ENCODE measurements around the gene MYO3B. TPM values are rescaled to one million over a fixed set of nuclear protein-coding genes. Genes with fewer than 3 reads are reported as not detected.

Gene MYO3B
- total RNA-seq, 1 donor from 2014 or later = 9.1 TPM

- peaks cover 4% of the 10 kb centered on the region for H3K4me1 Mint-ChIP-seq
- no peak overlapping the region for H3K27ac Mint-ChIP-seq
Measured at GRCh38 chr2:170350929-170351826, 173.2 kb downstream of the MYO3B start.

DNA sequence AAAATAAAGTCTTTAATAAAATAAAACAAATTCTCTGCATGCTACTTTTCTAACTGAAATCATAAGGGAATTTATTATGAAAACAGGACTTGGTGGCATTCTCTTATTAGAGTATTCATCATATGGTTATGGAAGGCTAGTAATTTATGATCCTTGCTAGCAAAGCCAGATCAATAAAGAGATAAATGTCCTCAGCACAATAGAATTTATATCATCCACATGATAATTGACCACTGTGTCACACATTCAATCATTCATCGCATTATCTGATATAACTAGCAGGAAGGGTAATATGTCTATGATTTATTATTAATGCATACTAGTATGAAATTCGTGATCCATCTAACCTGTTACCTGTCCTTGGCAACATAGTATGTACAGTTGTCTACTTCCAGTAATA is 175.8 kb downstream of the MYO3B start:
- DNase-seq (ENCODE audit: low spot score in 2 of 2, unreplicated experiment in 2 of 2) = no peak
- Mint-ChIP-seq H3K27ac (no peak overlapping the region), H3K9me3 (no peaks in the 10 kb centered on the region), H3K4me3 (no peak overlapping the region), H3K27me3 (ENCODE audit: low read depth) (peaks cover 19% of the 10 kb centered on the region), H3K4me1 (peaks cover 4% of the 10 kb centered on the region), H3K36me3 (no peaks in the 10 kb centered on the region)
- TF ChIP-seq CTCF (IDR thresholded peaks at IDR 0.05; ENCODE audit: unreplicated experiment) = no peak

More at GRCh38 chr2:170350929-170351826, 173.2 kb downstream of the MYO3B start:
- no peak for DNase-seq (ENCODE audit: low spot score in 2 of 2, unreplicated experiment in 2 of 2)
- Mint-ChIP-seq H3K9me3 (no peaks in the 10 kb centered on the region), H3K4me3 (no peak overlapping the region), H3K27me3 (ENCODE audit: low read depth) (peaks cover 19% of the 10 kb centered on the region), H3K36me3 (no peaks in the 10 kb centered on the region)
- no peak for TF ChIP-seq CTCF (IDR thresholded peaks at IDR 0.05; ENCODE audit: unreplicated experiment)

DNA sequence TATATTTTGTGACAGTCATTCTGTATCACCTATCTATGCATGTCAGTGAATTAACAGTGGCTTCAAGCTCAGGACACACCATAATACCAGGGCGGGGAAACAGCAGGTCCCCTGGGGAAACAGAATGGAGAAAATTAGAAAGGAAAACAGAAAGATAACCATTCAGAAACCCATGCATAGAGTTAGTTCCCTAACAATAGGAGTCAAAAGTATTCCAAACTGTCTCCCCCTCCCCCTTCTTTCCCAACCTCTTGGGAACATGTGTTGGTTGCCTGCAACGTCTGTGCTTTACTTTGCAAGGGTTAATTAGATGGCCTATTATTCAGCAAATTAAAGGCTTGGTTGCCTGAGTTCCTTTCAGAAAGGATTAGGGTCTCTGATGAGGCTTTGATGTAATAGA is 176.4 kb downstream of the MYO3B start:
- Mint-ChIP-seq H3K4me3 (no peak overlapping the region), H3K27me3 (ENCODE audit: low read depth) (peaks cover 22% of the 10 kb centered on the region), H3K9me3 (no peaks in the 10 kb centered on the region), H3K4me1 (peaks cover 4% of the 10 kb centered on the region), H3K27ac (no peak overlapping the region), H3K36me3 (no peaks in the 10 kb centered on the region)
- TF ChIP-seq CTCF (IDR thresholded peaks at IDR 0.05; ENCODE audit: unreplicated experiment) = no peak
- DNase-seq (ENCODE audit: low spot score in 2 of 2, unreplicated experiment in 2 of 2) = no peak

- no peaks in the 10 kb centered on the region for H3K9me3 Mint-ChIP-seq
- H3K4me1 Mint-ChIP-seq = peaks cover 4% of the 10 kb centered on the region
- no peak overlapping the region for H3K4me3 Mint-ChIP-seq
- no peak for DNase-seq (ENCODE audit: low spot score in 2 of 2, unreplicated experiment in 2 of 2)
- TF ChIP-seq CTCF (IDR thresholded peaks at IDR 0.05; ENCODE audit: unreplicated experiment) = no peak
- no peak overlapping the region for H3K27ac Mint-ChIP-seq
- no peaks in the 10 kb centered on the region for H3K36me3 Mint-ChIP-seq
- peaks cover 24% of the 10 kb centered on the region for H3K27me3 Mint-ChIP-seq (ENCODE audit: low read depth)
Measured at GRCh38 chr2:170354855-170355780, 177.2 kb downstream of the MYO3B start.

DNA sequence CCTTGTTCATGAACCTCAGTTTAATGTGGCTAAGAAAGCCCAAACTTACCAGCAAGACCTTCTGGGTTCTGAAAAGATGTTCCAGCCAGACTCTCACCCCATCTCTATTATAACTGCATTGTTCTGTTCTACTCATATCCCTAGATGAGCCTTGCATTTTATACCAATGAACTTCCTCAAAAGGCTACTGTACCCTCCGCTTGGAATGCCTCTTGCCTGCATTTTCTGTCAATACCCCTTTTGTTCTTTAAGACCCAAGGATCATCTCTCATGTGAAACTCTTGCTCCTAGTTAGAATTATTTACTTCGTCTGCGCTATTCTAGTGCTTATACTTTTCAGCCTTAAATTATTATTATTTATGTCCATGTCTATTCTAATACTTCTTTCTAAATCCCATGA is 181.5 kb downstream of the MYO3B start:
- TF ChIP-seq CTCF (IDR thresholded peaks at IDR 0.05; ENCODE audit: unreplicated experiment) = no peak
- Mint-ChIP-seq H3K36me3 (no peaks in the 10 kb centered on the region), H3K27me3 (ENCODE audit: low read depth) (peaks cover 34% of the 10 kb centered on the region), H3K27ac (no peak overlapping the region), H3K4me3 (no peak overlapping the region), H3K9me3 (no peaks in the 10 kb centered on the region), H3K4me1 (peaks cover 1% of the 10 kb centered on the region)
- DNase-seq (ENCODE audit: low spot score in 2 of 2, unreplicated experiment in 2 of 2) = no peak
